IMR-90 (cell line): Measurements from ENCODE around the gene MALT1. TPM values are rescaled to one million over a fixed set of nuclear protein-coding genes. Genes with fewer than 3 reads are reported as not detected.
"Not testable (repeated sequence)": the region's sequence is repeated elsewhere in the genome, so short reads cannot be mapped to it uniquely, and the experiment has no call there.

Experiments used
- ATAC-seq: fragments of 200-7000 bp; cut with Tn5 transposase; 2 replicates; pipeline ENCODE4 v1.9.1; 2020; ENCODE audit warnings: low read depth, mild to moderate bottlenecking, moderate library complexity
- BruUV-seq: library from RNA; stranded (reverse); fragments of 400-500 nt; replicated peaks from 2 replicates; lab custom pipeline; 2021; lab: Mats Ljungman, UMichigan
- CTCF ChIA-PET: fragments of 300-600 bp; formaldehyde crosslinking; extraction: SDS; loops from one replicate; lab custom pipeline; 2021; ENCODE audit warnings: antibody characterized with exemption; lab: Yijun Ruan, JAX
- POLR2A ChIA-PET: fragments of 300-600 bp; sonication (Branson Sonifier 250); formaldehyde crosslinking; loops from one replicate; lab custom pipeline; 2022; ENCODE audit warnings: antibody characterized with exemption; ENCODE audit not compliant: unreplicated experiment; lab: Charles Lee
- DNase-seq: peaks from one replicate; pipeline ENCODE4 v3.0.0; 2013
- H2AFZ ChIP-seq: replicated peaks from 2 replicates; pipeline ENCODE3; 2013; ENCODE audit warnings: low read length, mild to moderate bottlenecking; ENCODE audit not compliant: poor library complexity
- H2AK5ac ChIP-seq: 2 replicates; pipeline ENCODE4 v1.6.1; 2013; ENCODE audit warnings: low read depth, low read length, inconsistent platforms
- H2AK9ac ChIP-seq: replicated peaks from 2 replicates; pipeline ENCODE3; 2013; ENCODE audit warnings: mild to moderate bottlenecking, low read depth, low read length, moderate library complexity; ENCODE audit not compliant: poor library complexity
- H2BK120ac ChIP-seq: 2 replicates; pipeline ENCODE4 v1.6.1; 2013; ENCODE audit warnings: low read depth, low read length, inconsistent platforms
- H2BK15ac ChIP-seq: 3 replicates; pipeline ENCODE4 v1.6.1; 2013; ENCODE audit warnings: low read depth, low read length, inconsistent platforms
- H2BK20ac ChIP-seq: 2 replicates; pipeline ENCODE4 v1.6.1; 2013; ENCODE audit warnings: low read depth, mild to moderate bottlenecking, inconsistent platforms, low read length, moderate library complexity
- H2BK5ac ChIP-seq: 2 replicates; pipeline ENCODE4 v1.6.1; 2013; ENCODE audit warnings: mild to moderate bottlenecking, low read depth, low read length, inconsistent platforms; ENCODE audit not compliant: poor library complexity, severe bottlenecking
- H3K14ac ChIP-seq: replicated peaks from 2 replicates; pipeline ENCODE4 v1.6.1; 2013; ENCODE audit warnings: low read depth, low read length, inconsistent platforms
- H3K18ac ChIP-seq: 2 replicates; pipeline ENCODE4 v1.6.1; 2013; ENCODE audit warnings: low read depth, low read length, control low read depth
- H3K23ac ChIP-seq: 2 replicates; pipeline ENCODE4 v1.6.1; 2013; ENCODE audit warnings: low read depth, low read length, inconsistent platforms
- H3K27ac ChIP-seq: 2 replicates; pipeline ENCODE4 v1.5.1; 2013; ENCODE audit warnings: mild to moderate bottlenecking, control low read depth, low read length; ENCODE audit not compliant: insufficient read depth
- H3K27me3 ChIP-seq: 2 replicates; pipeline ENCODE4 v1.6.1; 2013; ENCODE audit warnings: low read length; ENCODE audit not compliant: control insufficient read depth, insufficient read depth
- H3K36me3 ChIP-seq: 2 replicates; pipeline ENCODE4 v1.6.1; 2013; ENCODE audit warnings: low read length, mixed read lengths; ENCODE audit not compliant: control insufficient read depth, insufficient read depth
- H3K4ac ChIP-seq: 2 replicates; pipeline ENCODE4 v1.6.1; 2013; ENCODE audit warnings: low read depth, low read length, inconsistent platforms
- H3K4me1 ChIP-seq: 2 replicates; pipeline ENCODE4 v1.6.1; 2013; ENCODE audit warnings: low read length, mixed read lengths; ENCODE audit not compliant: control insufficient read depth, insufficient read depth
- H3K4me2 ChIP-seq: 2 replicates; pipeline ENCODE4 v1.6.1; 2013; ENCODE audit warnings: low read depth, mild to moderate bottlenecking, control low read depth, low read length, moderate library complexity
- H3K4me3 ChIP-seq: 2 replicates; pipeline ENCODE4 v1.5.1; 2013; ENCODE audit warnings: low read depth, mild to moderate bottlenecking, control low read depth, low read length, moderate library complexity; ENCODE audit not compliant: insufficient read depth
- H3K56ac ChIP-seq: 2 replicates; pipeline ENCODE4 v1.6.1; 2013; ENCODE audit warnings: low read length, inconsistent platforms; ENCODE audit not compliant: insufficient read depth; ENCODE audit errors: extremely low read depth
- H3K79me1 ChIP-seq, 2 experiments: 2 replicates each; pipeline ENCODE4 v1.6.1; 2013; ENCODE audit warnings: low read length in 2 of 2, inconsistent platforms in 1 of 2, low read depth in 1 of 2
- H3K9ac ChIP-seq: 2 replicates; pipeline ENCODE4 v1.6.1; 2013; ENCODE audit warnings: low read depth, low read length, control low read depth
- H3K9me1 ChIP-seq: 2 replicates; pipeline ENCODE4 v1.6.1; 2013; ENCODE audit warnings: low read length, inconsistent platforms; ENCODE audit not compliant: insufficient read depth
- H3K9me3 ChIP-seq: 2 replicates; pipeline ENCODE4 v1.6.1; 2013; ENCODE audit warnings: low read length; ENCODE audit not compliant: control insufficient read depth, insufficient read depth
- H4K20me1 ChIP-seq: 2 replicates; pipeline ENCODE4 v1.6.1; 2013; ENCODE audit warnings: low read length, inconsistent platforms; ENCODE audit not compliant: insufficient read depth
- H4K5ac ChIP-seq: 2 replicates; pipeline ENCODE4 v1.6.1; 2013; ENCODE audit warnings: mild to moderate bottlenecking, low read depth, low read length, control low read depth
- H4K8ac ChIP-seq, 2 experiments: 2 replicates each; pipeline ENCODE4 v1.6.1; 2013; ENCODE audit warnings: low read depth in 2 of 2, low read length in 2 of 2, control low read depth in 1 of 2, inconsistent platforms in 1 of 2
- H4K91ac ChIP-seq: 2 replicates; pipeline ENCODE4 v1.6.1; 2013; ENCODE audit warnings: low read depth, low read length, inconsistent platforms; ENCODE audit not compliant: insufficient read depth
- CHD1 ChIP-seq: IDR thresholded peaks from 2 replicates; pipeline ENCODE4 v1.6.1; 2012; ENCODE audit warnings: low read depth, low read length, improper control_type of control experiment
- NFE2L2 ChIP-seq: fragments of 150-350 bp; IDR thresholded peaks from 2 replicates; pipeline ENCODE4 v1.6.1; 2016; ENCODE audit warnings: low read depth, mild to moderate bottlenecking, low read length
- RAD21 ChIP-seq: IDR thresholded peaks from 2 replicates; pipeline ENCODE4 v1.6.1; 2012; ENCODE audit warnings: low read length, improper control_type of control experiment
- WGBS, 2 experiments: methylation state at CpG; one replicate each; pipeline versions ENCODE4 v1.1.5 to v1.1.7; 2013; ENCODE audit warnings: missing lambda C conversion rate in 2 of 2; ENCODE audit not compliant: insufficient read length in 1 of 2; ENCODE audit errors: extremely low coverage in 2 of 2; 5-methylcytosine and 5-hydroxymethylcytosine counted together
- dilution Hi-C: fragments of 300-500 bp; cut with HindIII; formaldehyde crosslinking; loops from one replicate; pipeline ENCODE4 v1.14.3; 2018; ENCODE audit warnings: low sequenced_read_pairs; ENCODE audit not compliant: unreplicated experiment
- in situ Hi-C: fragments of 300-500 bp; cut with MboI; formaldehyde crosslinking; loops from 3 replicates; pipeline ENCODE4 v1.14.3; 2019; ENCODE audit warnings: low sequenced_read_pairs, inconsistent platforms, mixed read lengths
- intact Hi-C: fragments of 100-400 bp; cut with micrococcal nuclease; formaldehyde crosslinking; loops from 2 replicates; pipeline ENCODE4 v1.10.0; 2022
- polyA plus RNA-seq, 3 experiments: library from polyadenylated mRNA; depleted of rRNA; stranded (reverse); fragments of >200 nt; gene quantifications; 2 replicates each; pipeline ENCODE4 v1.2.3, GENCODE V29; 2012; ENCODE audit warnings: low replicate concordance in 1 of 3
- total RNA-seq: library from RNA; depleted of rRNA; stranded (reverse); fragments of >200 nt; gene quantifications from 2 replicates; pipeline ENCODE4 v1.2.3, GENCODE V29; 2012
- TF ChIP-seq, protein P1 (sequence below): conservative IDR thresholded peaks from 2 replicates; pipeline ENCODE4 v1.5.1; 2012; ENCODE audit warnings: mild to moderate bottlenecking, low read depth, low read length, improper control_type of control experiment

The MALT1 gene
- total and polyA plus RNA-seq, 2 of the 4 experiments (the other 2 are of a cell fraction) = 8.3 to 25.3 TPM

DNA sequence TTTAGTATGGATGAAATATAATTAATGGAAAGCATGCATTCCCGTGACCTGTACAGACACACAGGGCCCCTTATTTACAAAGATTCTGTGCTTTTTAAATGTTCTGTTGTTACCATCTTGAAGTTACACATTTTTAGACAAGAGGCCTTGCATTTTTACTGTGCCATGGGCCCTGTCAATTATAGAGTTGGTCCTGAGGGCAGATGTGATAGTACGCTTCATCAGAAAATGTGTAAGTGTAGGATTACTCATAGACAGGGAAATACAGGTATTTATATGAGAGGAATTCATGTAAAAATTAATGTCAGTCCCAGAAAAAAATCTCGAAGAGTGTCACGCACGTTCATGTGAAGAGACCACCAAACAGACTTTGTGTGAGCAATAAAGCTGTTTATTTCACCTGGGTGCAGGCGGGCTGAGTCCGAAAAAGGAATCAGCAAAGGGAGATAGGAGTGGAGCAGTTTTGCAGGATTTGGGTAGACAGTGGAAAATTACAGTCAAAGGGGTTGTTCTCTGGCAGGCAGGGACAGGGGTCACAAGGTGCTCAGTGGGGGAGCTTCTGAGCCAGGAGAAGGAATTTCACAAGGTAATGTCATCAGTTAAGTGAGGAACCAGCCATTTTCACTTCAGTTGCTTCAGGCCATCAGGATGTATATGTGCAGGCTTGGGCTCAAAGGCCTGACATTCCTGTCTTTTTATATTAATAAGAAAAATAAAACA lies 30.2 kb upstream of the MALT1 start:
- no peak overlapping the region for H3K4ac ChIP-seq
- H3K9me3 ChIP-seq = no peaks in the 10 kb centered on the region
- H2BK20ac ChIP-seq = no peak overlapping the region
- no peak overlapping the region for H3K18ac ChIP-seq
- no peak overlapping the region for H2AFZ ChIP-seq
- no peak overlapping the region for H2AK5ac ChIP-seq
- H3K9ac ChIP-seq = no peak overlapping the region
- no peak overlapping the region for H4K5ac ChIP-seq
- no TSS peak for BruUV-seq
- no peaks in the 10 kb centered on the region for H4K20me1 ChIP-seq
- no peak overlapping the region for H3K4me3 ChIP-seq
- 0 out of 2 replicates have a peak overlapping the region, but pooled peaks have one; percentile 5 for H2BK120ac ChIP-seq
- H3K56ac ChIP-seq = no peak overlapping the region
- no peaks in the 10 kb centered on the region for H3K36me3 ChIP-seq
- no peaks in the 10 kb centered on the region for H3K27me3 ChIP-seq
- dilution Hi-C loops = no loop called here
- in situ Hi-C loops = no loop called here
- H4K91ac ChIP-seq = no peak overlapping the region
- H3K4me2 ChIP-seq = no peak overlapping the region
- no peaks in the 10 kb centered on the region for H3K79me1 ChIP-seq
- no peak overlapping the region for H4K8ac ChIP-seq
- intact Hi-C loops = no loop called here
- peak overlapping the region; percentile 33; the same call in 1 of the 2 replicates for H3K14ac ChIP-seq
- TF ChIP-seq CHD1 = no peak
- TF ChIP-seq, protein P1, sequence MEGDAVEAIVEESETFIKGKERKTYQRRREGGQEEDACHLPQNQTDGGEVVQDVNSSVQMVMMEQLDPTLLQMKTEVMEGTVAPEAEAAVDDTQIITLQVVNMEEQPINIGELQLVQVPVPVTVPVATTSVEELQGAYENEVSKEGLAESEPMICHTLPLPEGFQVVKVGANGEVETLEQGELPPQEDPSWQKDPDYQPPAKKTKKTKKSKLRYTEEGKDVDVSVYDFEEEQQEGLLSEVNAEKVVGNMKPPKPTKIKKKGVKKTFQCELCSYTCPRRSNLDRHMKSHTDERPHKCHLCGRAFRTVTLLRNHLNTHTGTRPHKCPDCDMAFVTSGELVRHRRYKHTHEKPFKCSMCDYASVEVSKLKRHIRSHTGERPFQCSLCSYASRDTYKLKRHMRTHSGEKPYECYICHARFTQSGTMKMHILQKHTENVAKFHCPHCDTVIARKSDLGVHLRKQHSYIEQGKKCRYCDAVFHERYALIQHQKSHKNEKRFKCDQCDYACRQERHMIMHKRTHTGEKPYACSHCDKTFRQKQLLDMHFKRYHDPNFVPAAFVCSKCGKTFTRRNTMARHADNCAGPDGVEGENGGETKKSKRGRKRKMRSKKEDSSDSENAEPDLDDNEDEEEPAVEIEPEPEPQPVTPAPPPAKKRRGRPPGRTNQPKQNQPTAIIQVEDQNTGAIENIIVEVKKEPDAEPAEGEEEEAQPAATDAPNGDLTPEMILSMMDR = no peak
- TF ChIP-seq NFE2L2 = no peak
- no peak for TF ChIP-seq RAD21
- ChIA-PET CTCF (no interaction called here), POLR2A (no interaction called here)
- no peak for ATAC-seq
- H3K4me1 ChIP-seq = peaks cover 8% of the 10 kb centered on the region
- WGBS, 2 experiments = 89% methylated on average over 5 of the region's 7 CpGs; no CpG with 5 or more reads in 1 of the 2 experiments
- peaks cover 3% of the 10 kb centered on the region for H3K9me1 ChIP-seq
- no peak for DNase-seq
- H3K27ac ChIP-seq = no peak overlapping the region
- no peak overlapping the region for H3K23ac ChIP-seq
- H2BK15ac ChIP-seq = peak overlapping the region; percentile 36; the same call in 1 of the 3 replicates
- no peak overlapping the region for H2AK9ac ChIP-seq
- H2BK5ac ChIP-seq = no peak overlapping the region

GRCh38 chr18:58643557-58643956 lies 27.7 kb upstream of the MALT1 start:
- H3K4me1 ChIP-seq, H3K9ac ChIP-seq, H3K27ac ChIP-seq, ATAC-seq, H3K56ac ChIP-seq, H2BK5ac ChIP-seq, H3K14ac ChIP-seq, H3K18ac ChIP-seq, H3K9me1 ChIP-seq, H3K4me3 ChIP-seq, H3K9me3 ChIP-seq, in situ Hi-C loops, H3K36me3 ChIP-seq, POLR2A ChIA-PET, H4K5ac ChIP-seq, DNase-seq, H2BK20ac ChIP-seq, H2AK9ac ChIP-seq, intact Hi-C loops, H3K27me3 ChIP-seq, H2AFZ ChIP-seq, dilution Hi-C loops, H3K79me1 ChIP-seq, H2BK15ac ChIP-seq, CTCF ChIA-PET, H4K20me1 ChIP-seq, H3K4me2 ChIP-seq, H4K91ac ChIP-seq, H3K4ac ChIP-seq, H2BK120ac ChIP-seq, BruUV-seq, H3K23ac ChIP-seq, H4K8ac ChIP-seq, H2AK5ac ChIP-seq: not testable (repeated sequence)
- WGBS, 2 experiments = 93% methylated on average over 4 of the region's 6 CpGs; no CpG with 5 or more reads in 1 of the 2 experiments
